Endothelial cell of umbilical vein (primary cell): ENCODE results near the gene CTDSP1.

Experiments used
- CTCF ChIP-seq, 2 donors: IDR thresholded peaks; 1 replicate in 1 of 2; 2 replicates in 1 of 2; pipeline ENCODE4 v1.5.1; 2011; ENCODE audit warnings: low read length in 2 of 2, mild to moderate bottlenecking in 2 of 2, moderate library complexity in 2 of 2, control low read depth in 1 of 2, inconsistent platforms in 1 of 2, low read depth in 1 of 2; ENCODE audit not compliant: insufficient read depth in 1 of 2; ENCODE audit errors: extremely low read depth in 1 of 2
- EZH2 ChIP-seq: IDR thresholded peaks from 2 replicates; pipeline ENCODE4 v1.6.1; 2012; ENCODE audit warnings: borderline replicate concordance, low read depth, mild to moderate bottlenecking, moderate library complexity, low read length, inconsistent platforms; ENCODE audit not compliant: severe bottlenecking
- MYC ChIP-seq: IDR thresholded peaks from one replicate; pipeline ENCODE4 v1.6.1; 2011; ENCODE audit warnings: mild to moderate bottlenecking, low read depth, low read length
- POLR2A ChIP-seq: IDR thresholded peaks from 2 replicates; pipeline ENCODE4 v1.6.1; 2012; ENCODE audit warnings: low read depth, mild to moderate bottlenecking, control low read depth, low read length
- POLR2AphosphoS5 ChIP-seq: IDR thresholded peaks from 2 replicates; pipeline ENCODE4 v1.6.1; 2012; ENCODE audit warnings: low read depth, mild to moderate bottlenecking, control low read depth, low read length, moderate library complexity; ENCODE audit not compliant: insufficient read depth

- no peak for TF ChIP-seq CTCF (IDR thresholded peaks at IDR 0.05; ENCODE audit: extremely low read depth in 1 of 2, insufficient read depth in 1 of 2, low read depth in 1 of 2, low read length in 2 of 2)
- no peak for TF ChIP-seq POLR2A
- TF ChIP-seq EZH2, result no peak
- TF ChIP-seq POLR2AphosphoS5, result no peak
- TF ChIP-seq MYC, result no peak
Measured at GRCh38 chr2:218405746-218406208, 6.1 kb downstream of the CTDSP1 start.
